ENCODE results near the gene ARID1B. TPM values are rescaled to one million over a fixed set of nuclear protein-coding genes. Genes with fewer than 3 reads are reported as not detected.

Gene ARID1B
- total RNA-seq, 1 donor from 2014 or later: 155 TPM

- H3K9me3 Mint-ChIP-seq: no peaks in the 10 kb centered on the region
- peaks cover 2% of the 10 kb centered on the region for H3K36me3 Mint-ChIP-seq
- H3K4me3 Mint-ChIP-seq: no peak overlapping the region
- no peaks in the 10 kb centered on the region for H3K27me3 Mint-ChIP-seq (ENCODE audit: low read depth)
- H3K27ac Mint-ChIP-seq: no peak overlapping the region
- DNase-seq (ENCODE audit: low spot score in 2 of 2, unreplicated experiment in 2 of 2): no peak
- no peak for TF ChIP-seq CTCF (IDR thresholded peaks at IDR 0.05; ENCODE audit: unreplicated experiment)
- H3K4me1 Mint-ChIP-seq: peaks cover 25% of the 10 kb centered on the region
Measured at GRCh38 chr6:156960525-156960924, 183.3 kb downstream of the ARID1B start.

DNA sequence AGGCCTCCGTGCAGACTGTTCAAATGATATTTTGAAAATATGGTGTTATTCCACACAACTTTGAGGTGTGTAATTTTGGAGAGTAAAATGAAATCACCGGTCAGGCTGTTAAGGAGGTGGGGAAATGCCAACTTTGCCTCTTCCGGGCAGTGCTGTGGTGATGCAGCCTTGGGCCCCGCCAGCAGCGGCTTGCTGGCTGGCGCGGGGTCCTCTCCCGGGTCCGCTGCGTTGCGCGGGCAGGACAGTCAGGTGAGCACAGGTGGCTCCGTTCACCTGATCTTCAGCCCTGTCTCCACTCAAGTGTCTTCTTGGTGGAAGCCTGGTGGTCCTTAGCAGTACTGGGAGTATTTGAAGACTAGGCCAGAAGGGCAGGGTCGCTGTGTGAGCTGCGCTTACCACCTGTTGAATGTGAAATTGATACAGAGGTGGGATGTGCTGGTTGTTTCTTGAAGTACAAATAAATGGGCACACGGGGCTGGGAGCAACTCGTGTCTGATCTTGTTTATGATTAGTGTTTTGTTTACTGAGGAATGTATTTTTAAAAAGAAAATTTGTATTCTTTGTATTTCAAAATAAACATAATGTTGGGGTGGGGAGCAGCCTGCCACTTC, 184.2 kb downstream of the ARID1B start:
- no peak overlapping the region for H3K4me3 Mint-ChIP-seq
- H3K9me3 Mint-ChIP-seq: no peaks in the 10 kb centered on the region
- no peak for DNase-seq (ENCODE audit: low spot score in 2 of 2, unreplicated experiment in 2 of 2)
- no peak overlapping the region for H3K27ac Mint-ChIP-seq
- H3K27me3 Mint-ChIP-seq (ENCODE audit: low read depth): no peaks in the 10 kb centered on the region
- peaks cover 22% of the 10 kb centered on the region for H3K4me1 Mint-ChIP-seq
- peaks cover 2% of the 10 kb centered on the region for H3K36me3 Mint-ChIP-seq
- no peak for TF ChIP-seq CTCF (IDR thresholded peaks at IDR 0.05; ENCODE audit: unreplicated experiment)

- DNase-seq (ENCODE audit: low spot score in 2 of 2, unreplicated experiment in 2 of 2): no peak
- no peaks in the 10 kb centered on the region for H3K27me3 Mint-ChIP-seq (ENCODE audit: low read depth)
- H3K27ac Mint-ChIP-seq: no peak overlapping the region
- no peak for TF ChIP-seq CTCF (IDR thresholded peaks at IDR 0.05; ENCODE audit: unreplicated experiment)
- H3K36me3 Mint-ChIP-seq: peaks cover 2% of the 10 kb centered on the region
- peaks cover 15% of the 10 kb centered on the region for H3K4me1 Mint-ChIP-seq
- no peak overlapping the region for H3K4me3 Mint-ChIP-seq
- no peaks in the 10 kb centered on the region for H3K9me3 Mint-ChIP-seq
Measured at GRCh38 chr6:156963712-156964700, 186.8 kb downstream of the ARID1B start.

DNA sequence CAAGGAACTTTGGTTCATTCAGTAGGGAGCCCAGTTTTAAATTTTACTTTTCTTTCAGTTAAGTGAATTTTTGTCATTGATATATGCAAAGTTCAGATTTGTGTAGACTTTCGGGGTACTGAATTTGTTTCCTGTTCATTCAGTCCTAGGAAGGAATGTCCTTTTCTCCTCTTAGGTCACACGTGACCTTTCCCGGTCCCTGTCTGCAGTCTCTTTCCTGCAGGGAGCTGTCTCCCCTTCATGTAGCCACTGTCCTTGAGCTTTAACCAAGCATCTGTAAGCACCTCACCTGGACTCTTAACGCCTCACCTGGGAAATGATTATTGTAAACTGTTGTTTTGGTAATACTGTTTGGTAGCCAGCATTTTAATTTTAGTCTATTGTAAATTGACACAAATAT, 190.7 kb downstream of the ARID1B start:
- no peak for TF ChIP-seq CTCF (IDR thresholded peaks at IDR 0.05; ENCODE audit: unreplicated experiment)
- Mint-ChIP-seq H3K36me3 (peaks cover 2% of the 10 kb centered on the region), H3K9me3 (no peaks in the 10 kb centered on the region), H3K27me3 (ENCODE audit: low read depth) (no peaks in the 10 kb centered on the region), H3K4me1 (peaks cover 16% of the 10 kb centered on the region), H3K4me3 (no peak overlapping the region), H3K27ac (no peak overlapping the region)
- no peak for DNase-seq (ENCODE audit: low spot score in 2 of 2, unreplicated experiment in 2 of 2)

- Mint-ChIP-seq H3K36me3 (no peaks in the 10 kb centered on the region), H3K4me1 (peaks cover 22% of the 10 kb centered on the region), H3K27ac (peak overlapping the region; percentile 50), H3K27me3 (ENCODE audit: low read depth) (no peaks in the 10 kb centered on the region), H3K9me3 (no peaks in the 10 kb centered on the region), H3K4me3 (no peak overlapping the region)
- no peak for TF ChIP-seq CTCF (IDR thresholded peaks at IDR 0.05; ENCODE audit: unreplicated experiment)
- DNase-seq (ENCODE audit: low spot score in 2 of 2, unreplicated experiment in 2 of 2): no peak
Measured at GRCh38 chr6:156969233-156969632, 192.1 kb downstream of the ARID1B start.
